Immature natural killer cell (primary cell): ENCODE measurements around the gene HPS3. TPM values are rescaled to one million over a fixed set of nuclear protein-coding genes. Genes with fewer than 3 reads are reported as not detected.
"Not testable (repeated sequence)": the region's sequence is repeated elsewhere in the genome, so short reads cannot be mapped to it uniquely, and the experiment has no call there.

Source experiments
- DNase-seq, 3 donors: peaks; one replicate each; pipeline ENCODE4 v3.0.0; 2022; ENCODE audit warnings: mixed read lengths in 1 of 3
- H3K27ac Mint-ChIP-seq, 6 donors: one replicate each; pipeline ENCODE4 v1.8.0; 2020; ENCODE audit warnings: mixed read lengths in 6 of 6, mild to moderate bottlenecking in 5 of 6, inconsistent platforms in 4 of 6, moderate library complexity in 3 of 6
- H3K27me3 Mint-ChIP-seq, 3 donors: one replicate each; pipeline ENCODE4 v1.8.0; 2020 to 2021; ENCODE audit warnings: low read depth in 3 of 3, mild to moderate bottlenecking in 3 of 3, mixed read lengths in 3 of 3, moderate library complexity in 3 of 3, inconsistent platforms in 1 of 3
- H3K36me3 Mint-ChIP-seq, 3 donors: one replicate each; pipeline ENCODE4 v1.8.0; 2020; ENCODE audit warnings: mixed read lengths in 3 of 3, inconsistent platforms in 2 of 3, mild to moderate bottlenecking in 2 of 3
- H3K4me1 Mint-ChIP-seq, 2 donors: one replicate each; pipeline ENCODE4 v1.8.0; 2020; ENCODE audit warnings: inconsistent platforms in 2 of 2, mild to moderate bottlenecking in 2 of 2, mixed read lengths in 2 of 2, moderate library complexity in 1 of 2
- H3K4me3 Mint-ChIP-seq, 5 donors: one replicate each; pipeline ENCODE4 v1.8.0; 2020; ENCODE audit warnings: mild to moderate bottlenecking in 5 of 5, mixed read lengths in 5 of 5, inconsistent platforms in 3 of 5, moderate library complexity in 3 of 5
- H3K9me3 Mint-ChIP-seq, 6 donors: one replicate each; pipeline ENCODE4 v1.8.0; 2020; ENCODE audit warnings: mild to moderate bottlenecking in 6 of 6, mixed read lengths in 6 of 6, inconsistent platforms in 4 of 6, moderate library complexity in 3 of 6
- polyA plus RNA-seq, 3 donors: library from polyadenylated mRNA; unstranded; fragments of 300-500 nt; fragmentation: Illumina TruSeq; gene quantifications; one replicate each; pipeline ENCODE4 v1.2.3, GENCODE V29; 2021

HPS3 gene
- 10 to 100 TPM; 45.7 to 69.7 (median 51.9) TPM for polyA plus RNA-seq

- H3K4me1 Mint-ChIP-seq: peaks cover 47 to 55% of the 10 kb centered on the region in 2 donors
- peak within 1 kb of the TSS; percentile 94 to 99 (median 97) for H3K27ac Mint-ChIP-seq
- H3K4me3 Mint-ChIP-seq: peak within 1 kb of the TSS; percentile 92 to 99 (median 97)
- peaks cover 4 to 13% (median 12%) of the 10 kb centered on the region in 3 donors for H3K27me3 Mint-ChIP-seq
- H3K9me3 Mint-ChIP-seq: no peaks in the 10 kb centered on the region
- peak; percentile 88 to 89 (median 88) for DNase-seq
- peaks cover 0 to 4% (median 3%) of the 10 kb centered on the region in 3 donors for H3K36me3 Mint-ChIP-seq
These were observed at the start of gene HPS3 for GRCh38 chr3:149129326-149130205. TSS of gene HPS3 (plus strand) at chr3:149129638. CDS start at chr3:149129724, 86 bp downstream.

- Mint-ChIP-seq H3K36me3 (peaks cover 0 to 6% (median 5%) of the 10 kb centered on the region in 3 donors), H3K27ac (peak overlapping the region in 1 of 6 donors; percentile 5), H3K4me3 (no peak overlapping the region), H3K27me3 (peaks cover 0 to 1% (median 0%) of the 10 kb centered on the region in 3 donors), H3K4me1 (peaks cover 6 to 24% of the 10 kb centered on the region in 2 donors), H3K9me3 (no peaks in the 10 kb centered on the region)
- no peak for DNase-seq
These were observed 49.3 kb upstream of the HPS3 start for GRCh38 chr3:149080011-149080698.

GRCh38 chr3:149080699-149081091, 48.7 kb upstream of the HPS3 start:
- H3K4me3 Mint-ChIP-seq: no peak overlapping the region
- no peak for DNase-seq
- H3K9me3 Mint-ChIP-seq: no peaks in the 10 kb centered on the region
- peaks cover 10 to 30% of the 10 kb centered on the region in 2 donors for H3K4me1 Mint-ChIP-seq
- H3K36me3 Mint-ChIP-seq: peaks cover 0 to 6% (median 5%) of the 10 kb centered on the region in 3 donors
- peaks cover 0 to 1% (median 0%) of the 10 kb centered on the region in 3 donors for H3K27me3 Mint-ChIP-seq
- H3K27ac Mint-ChIP-seq: no peak overlapping the region

GRCh38 chr3:149081772-149082171, 47.7 kb upstream of the HPS3 start:
- H3K27ac Mint-ChIP-seq: no peak overlapping the region
- DNase-seq: no peak
- no peak overlapping the region for H3K4me3 Mint-ChIP-seq
- peaks cover 14 to 36% of the 10 kb centered on the region in 2 donors for H3K4me1 Mint-ChIP-seq
- H3K27me3 Mint-ChIP-seq: peaks cover 3 to 9% (median 6%) of the 10 kb centered on the region in 3 donors
- H3K36me3 Mint-ChIP-seq: peaks cover 0 to 6% (median 5%) of the 10 kb centered on the region in 3 donors
- H3K9me3 Mint-ChIP-seq: no peaks in the 10 kb centered on the region

GRCh38 chr3:149085828-149086231, 43.6 kb upstream of the HPS3 start:
- Mint-ChIP-seq H3K9me3 (no peaks in the 10 kb centered on the region), H3K36me3 (peaks cover 0 to 6% (median 0%) of the 10 kb centered on the region in 3 donors), H3K4me1 (peaks cover 15 to 31% of the 10 kb centered on the region in 2 donors), H3K4me3 (peak overlapping the region; percentile 94 to 99 (median 99)), H3K27ac (peak overlapping the region; percentile 80 to 90 (median 88)), H3K27me3 (peaks cover 6 to 12% (median 9%) of the 10 kb centered on the region in 3 donors)
- peak in 1 of 3 donors; percentile 29 for DNase-seq

- H3K4me3 Mint-ChIP-seq: peak within 1 kb of the TSS; percentile 94 to 99 (median 99)
- H3K9me3 Mint-ChIP-seq: no peaks in the 10 kb centered on the region
- H3K27me3 Mint-ChIP-seq: peaks cover 6 to 12% (median 10%) of the 10 kb centered on the region in 3 donors
- DNase-seq: peak; percentile 93 to 94 (median 93)
- peaks cover 15 to 31% of the 10 kb centered on the region in 2 donors for H3K4me1 Mint-ChIP-seq
- peaks cover 0 to 6% (median 0%) of the 10 kb centered on the region in 3 donors for H3K36me3 Mint-ChIP-seq
- H3K27ac Mint-ChIP-seq: peak within 1 kb of the TSS; percentile 80 to 90 (median 88)
These were observed 43.0 kb upstream of the HPS3 start, which contains the start of gene HLTF for GRCh38 chr3:149086232-149086988. TSS of gene HLTF (minus strand) at chr3:149086533. CDS start at chr3:149086336, 197 bp downstream.

- H3K9me3 Mint-ChIP-seq: no peaks in the 10 kb centered on the region
- peaks cover 0 to 6% (median 0%) of the 10 kb centered on the region in 3 donors for H3K36me3 Mint-ChIP-seq
- no peak overlapping the region for H3K27ac Mint-ChIP-seq
- peaks cover 15 to 31% of the 10 kb centered on the region in 2 donors for H3K4me1 Mint-ChIP-seq
- H3K4me3 Mint-ChIP-seq: peak overlapping the region in 2 of 5 donors; percentile 94 to 99
- H3K27me3 Mint-ChIP-seq: peaks cover 6 to 12% (median 10%) of the 10 kb centered on the region in 3 donors
- DNase-seq: no peak
These were observed 42.2 kb upstream of the HPS3 start for GRCh38 chr3:149087208-149087607.

- peaks cover 12 to 22% of the 10 kb centered on the region in 2 donors for H3K4me1 Mint-ChIP-seq
- no peaks in the 10 kb centered on the region for H3K9me3 Mint-ChIP-seq
- no peaks in the 10 kb centered on the region for H3K36me3 Mint-ChIP-seq
- H3K27ac Mint-ChIP-seq: no peak overlapping the region
- no peak overlapping the region for H3K4me3 Mint-ChIP-seq
- H3K27me3 Mint-ChIP-seq: peaks cover 6 to 12% (median 10%) of the 10 kb centered on the region in 3 donors
- no peak for DNase-seq
These were observed 40.0 kb upstream of the HPS3 start for GRCh38 chr3:149089395-149089794.

GRCh38 chr3:149090461-149090860, 39.0 kb upstream of the HPS3 start:
- Mint-ChIP-seq H3K27me3 (peaks cover 6 to 12% (median 10%) of the 10 kb centered on the region in 3 donors), H3K4me3 (no peak overlapping the region), H3K9me3 (no peaks in the 10 kb centered on the region), H3K27ac (no peak overlapping the region), H3K36me3 (no peaks in the 10 kb centered on the region), H3K4me1 (peaks cover 7 to 11% of the 10 kb centered on the region in 2 donors)
- no peak for DNase-seq

- Mint-ChIP-seq H3K27me3 (peaks cover 6 to 12% (median 10%) of the 10 kb centered on the region in 3 donors), H3K4me1 (peaks cover 3 to 6% of the 10 kb centered on the region in 2 donors), H3K4me3 (no peak overlapping the region), H3K36me3 (no peaks in the 10 kb centered on the region), H3K27ac (no peak overlapping the region), H3K9me3 (no peaks in the 10 kb centered on the region)
- DNase-seq: no peak
These were observed 38.5 kb upstream of the HPS3 start for GRCh38 chr3:149090907-149091306.

GRCh38 chr3:149091983-149092382, 37.5 kb upstream of the HPS3 start:
- Mint-ChIP-seq H3K27ac (no peak overlapping the region), H3K9me3 (no peaks in the 10 kb centered on the region), H3K36me3 (no peaks in the 10 kb centered on the region), H3K4me1 (peaks cover 0 to under 1% of the 10 kb centered on the region in 2 donors), H3K4me3 (no peak overlapping the region), H3K27me3 (peaks cover 1 to 5% (median 2%) of the 10 kb centered on the region in 3 donors)
- no peak for DNase-seq

- Mint-ChIP-seq H3K4me3 (no peak overlapping the region), H3K36me3 (no peaks in the 10 kb centered on the region), H3K9me3 (no peaks in the 10 kb centered on the region), H3K4me1 (no peaks in the 10 kb centered on the region), H3K27me3 (peaks cover 1 to 2% (median 2%) of the 10 kb centered on the region in 3 donors), H3K27ac (no peak overlapping the region)
- no peak for DNase-seq
These were observed 34.0 kb upstream of the HPS3 start for GRCh38 chr3:149095487-149095886.

GRCh38 chr3:149097987-149098386, 31.5 kb upstream of the HPS3 start:
- H3K36me3 Mint-ChIP-seq, H3K27ac Mint-ChIP-seq, H3K4me3 Mint-ChIP-seq, DNase-seq, H3K27me3 Mint-ChIP-seq, H3K4me1 Mint-ChIP-seq, H3K9me3 Mint-ChIP-seq: not testable (repeated sequence)
